Spinal cord (tissue), 10 donors: ENCODE data around the gene ACOXL. TPM values are rescaled to one million over a fixed set of nuclear protein-coding genes. Genes with fewer than 3 reads are reported as not detected.

Experiments used
- DNase-seq, 6 donors: peaks; one replicate each; pipeline versions ENCODE4 v3.0.0 to v3.0.0-alpha.2; 2013 to 2015; ENCODE audit warnings: low spot score in 6 of 6, low read depth in 4 of 6
- H3K27ac ChIP-seq: one replicate; pipeline ENCODE4 v1.5.1; 2013; ENCODE audit warnings: low read depth, low read length, control low read depth
- H3K27me3 ChIP-seq: one replicate; pipeline ENCODE4 v1.6.1; 2013; ENCODE audit warnings: low read length; ENCODE audit not compliant: control insufficient read depth, insufficient read depth
- H3K36me3 ChIP-seq: one replicate; pipeline ENCODE4 v1.6.1; 2013; ENCODE audit warnings: low read length; ENCODE audit not compliant: control insufficient read depth, insufficient read depth
- H3K4me1 ChIP-seq: one replicate; pipeline ENCODE4 v1.6.1; 2013; ENCODE audit warnings: low read length; ENCODE audit not compliant: control insufficient read depth, insufficient read depth
- H3K4me3 ChIP-seq: one replicate; pipeline ENCODE4 v1.5.1; 2013; ENCODE audit warnings: low read depth, low read length, control low read depth
- H3K9me3 ChIP-seq: one replicate; pipeline ENCODE4 v1.6.1; 2013; ENCODE audit warnings: low read length; ENCODE audit not compliant: control insufficient read depth, insufficient read depth
- WGBS: methylation state at CpG from one replicate; pipeline ENCODE4 v1.1.5; 2013; ENCODE audit warnings: missing lambda C conversion rate; ENCODE audit not compliant: insufficient coverage; 5-methylcytosine and 5-hydroxymethylcytosine counted together
- polyA plus RNA-seq, 2 donors: library from polyadenylated mRNA; unstranded; fragments of 120-200 nt; gene quantifications; one replicate each; pipeline ENCODE4 v1.2.1, GENCODE V29; 2013; ENCODE audit not compliant: insufficient read length in 2 of 2
- total RNA-seq, 2 donors: library from RNA; depleted of rRNA in 1 of 2; stranded (reverse); fragments of 120-200 nt in 1 of 2; fragments of >200 nt in 1 of 2; gene quantifications; one replicate each; pipeline versions ENCODE4 v1.2.3 to v1.2.4, GENCODE V29; 2013 to 2014
- donor health status: healthy.

Gene ACOXL
- total and polyA plus RNA-seq, 4 donors, result 0.06 to 0.45 (median 0.26) TPM

GRCh38 chr2:110941226-110941625 lies 208.9 kb downstream of the ACOXL start:
- no peak overlapping the region for H3K27ac ChIP-seq
- WGBS, result no CpG with 5 or more reads among the region's 2 CpGs
- DNase-seq, result no peak

DNA sequence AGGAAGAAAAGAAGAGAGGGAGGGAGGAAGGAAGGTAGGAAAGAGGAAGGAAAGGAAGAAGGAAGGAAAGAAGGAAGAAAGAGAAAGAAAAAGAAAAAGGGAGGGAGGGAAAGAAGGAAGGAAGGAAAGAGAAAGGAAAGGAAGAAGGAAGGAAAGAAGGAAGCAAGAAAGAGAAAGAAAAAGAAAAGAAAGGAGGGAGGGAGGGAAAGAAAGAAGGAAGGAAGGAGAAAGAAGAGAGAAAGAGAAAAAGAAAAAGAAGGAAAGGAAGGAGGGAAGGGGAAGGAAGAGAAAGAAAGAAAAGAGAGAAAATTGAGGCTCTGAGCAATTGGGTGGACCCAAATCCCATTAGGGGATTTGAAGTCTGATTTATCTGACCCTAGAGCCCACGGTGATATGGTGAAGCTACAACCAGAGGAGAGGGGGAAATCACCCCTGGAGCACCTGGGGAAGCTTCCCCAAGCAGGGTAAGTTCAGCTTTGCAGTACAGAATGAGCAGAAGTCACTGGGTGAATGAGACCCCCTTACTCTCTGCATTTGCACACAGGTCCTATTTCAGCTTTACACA lies 210.8 kb downstream of the ACOXL start:
- H3K4me1 ChIP-seq, result peaks cover 5% of the 10 kb centered on the region
- WGBS, result 58% methylated on average over 1 of the region's 1 CpG
- H3K27me3 ChIP-seq, result no peaks in the 10 kb centered on the region
- no peak for DNase-seq
- H3K9me3 ChIP-seq, result no peaks in the 10 kb centered on the region
- H3K36me3 ChIP-seq, result no peaks in the 10 kb centered on the region
- H3K27ac ChIP-seq, result no peak overlapping the region
- H3K4me3 ChIP-seq, result no peak overlapping the region

More at GRCh38 chr2:110941226-110941625, 208.9 kb downstream of the ACOXL start:
- Histone ChIP-seq H3K27me3 (no peaks in the 10 kb centered on the region), H3K9me3 (no peaks in the 10 kb centered on the region), H3K4me1 (no peaks in the 10 kb centered on the region), H3K36me3 (no peaks in the 10 kb centered on the region), H3K4me3 (no peak overlapping the region)

DNA sequence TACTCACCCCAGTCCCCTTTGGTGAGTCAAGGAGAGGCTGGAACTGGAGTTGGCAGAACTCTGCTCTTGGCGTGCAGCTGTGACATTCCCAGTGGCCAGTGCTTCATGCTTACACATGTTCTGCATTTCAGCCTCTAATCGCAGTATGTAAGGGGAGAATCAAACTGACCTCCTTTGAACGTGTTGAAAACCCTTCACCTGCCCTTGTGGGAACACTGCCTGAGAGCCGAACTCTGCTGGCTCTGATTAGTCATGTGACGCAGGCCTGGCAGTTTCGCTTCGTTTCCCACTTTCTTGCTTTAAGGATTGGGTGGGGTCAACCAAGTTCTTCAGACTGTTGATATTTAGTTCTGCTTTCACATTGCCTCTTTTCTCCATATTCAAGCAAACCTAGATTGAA lies 214.5 kb downstream of the ACOXL start:
- DNase-seq, result no peak
- no peaks in the 10 kb centered on the region for H3K27me3 ChIP-seq

GRCh38 chr2:110948027-110948674 lies 215.8 kb downstream of the ACOXL start:
- Histone ChIP-seq H3K27me3 (no peaks in the 10 kb centered on the region), H3K4me1 (peaks cover 5% of the 10 kb centered on the region), H3K9me3 (no peaks in the 10 kb centered on the region), H3K36me3 (no peaks in the 10 kb centered on the region), H3K27ac (no peak overlapping the region), H3K4me3 (no peak overlapping the region)
- DNase-seq, result peak in 4 of 6 donors; percentile 6 to 70 (median 23)
- 51% methylated on average over 9 of the region's 10 CpGs for WGBS

More for the DNA sequence above, 214.5 kb downstream of the ACOXL start:
- peaks cover 5% of the 10 kb centered on the region for H3K4me1 ChIP-seq
- no peaks in the 10 kb centered on the region for H3K36me3 ChIP-seq
- 77% methylated on average over 6 of the region's 7 CpGs for WGBS
- H3K4me3 ChIP-seq, result no peak overlapping the region
- H3K9me3 ChIP-seq, result no peaks in the 10 kb centered on the region
- no peak overlapping the region for H3K27ac ChIP-seq

- Histone ChIP-seq H3K4me3 (no peak overlapping the region), H3K27me3 (no peaks in the 10 kb centered on the region)
- no CpG with 5 or more reads among the region's 3 CpGs for WGBS
Observed at GRCh38 chr2:110950281-110950680, 217.9 kb downstream of the ACOXL start.

GRCh38 chr2:110955045-110955444 lies 222.7 kb downstream of the ACOXL start:
- Histone ChIP-seq H3K36me3 (no peaks in the 10 kb centered on the region), H3K4me1 (no peaks in the 10 kb centered on the region), H3K9me3 (no peaks in the 10 kb centered on the region), H3K27ac (no peak overlapping the region), H3K4me3 (no peak overlapping the region), H3K27me3 (no peaks in the 10 kb centered on the region)
- WGBS, result no CpG with 5 or more reads among the region's 2 CpGs
- peak in 1 of 6 donors; percentile 23 for DNase-seq

More at GRCh38 chr2:110950281-110950680, 217.9 kb downstream of the ACOXL start:
- peaks cover 5% of the 10 kb centered on the region for H3K4me1 ChIP-seq
- H3K36me3 ChIP-seq, result no peaks in the 10 kb centered on the region
- no peak overlapping the region for H3K27ac ChIP-seq
- DNase-seq, result no peak
- H3K9me3 ChIP-seq, result no peaks in the 10 kb centered on the region

DNA sequence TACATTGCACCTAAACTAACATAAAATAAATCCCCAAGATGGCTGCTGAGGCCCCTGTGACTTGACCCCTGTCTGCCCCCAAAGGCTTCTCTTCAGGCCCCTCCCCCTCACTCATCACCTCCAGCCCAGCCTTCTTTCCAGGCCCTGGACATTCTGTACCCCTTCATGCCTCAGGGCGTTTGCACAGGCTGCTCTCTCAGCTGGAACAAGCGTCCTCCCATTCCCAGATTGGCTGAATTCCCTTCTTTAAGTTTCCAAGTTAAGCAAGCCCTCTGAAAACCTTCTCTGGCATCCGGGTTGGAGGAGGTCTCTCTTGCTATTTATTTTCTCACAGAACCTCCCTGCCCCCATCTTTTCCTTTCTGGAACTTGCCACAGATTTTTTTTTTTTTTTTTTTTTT lies 223.2 kb downstream of the ACOXL start:
- no peak for DNase-seq
- H3K36me3 ChIP-seq, result no peaks in the 10 kb centered on the region
- 56% methylated on average over 1 of the region's 3 CpGs for WGBS
- H3K4me1 ChIP-seq, result no peaks in the 10 kb centered on the region
- H3K9me3 ChIP-seq, result no peaks in the 10 kb centered on the region
- no peak overlapping the region for H3K4me3 ChIP-seq
- no peak overlapping the region for H3K27ac ChIP-seq
- no peaks in the 10 kb centered on the region for H3K27me3 ChIP-seq

DNA sequence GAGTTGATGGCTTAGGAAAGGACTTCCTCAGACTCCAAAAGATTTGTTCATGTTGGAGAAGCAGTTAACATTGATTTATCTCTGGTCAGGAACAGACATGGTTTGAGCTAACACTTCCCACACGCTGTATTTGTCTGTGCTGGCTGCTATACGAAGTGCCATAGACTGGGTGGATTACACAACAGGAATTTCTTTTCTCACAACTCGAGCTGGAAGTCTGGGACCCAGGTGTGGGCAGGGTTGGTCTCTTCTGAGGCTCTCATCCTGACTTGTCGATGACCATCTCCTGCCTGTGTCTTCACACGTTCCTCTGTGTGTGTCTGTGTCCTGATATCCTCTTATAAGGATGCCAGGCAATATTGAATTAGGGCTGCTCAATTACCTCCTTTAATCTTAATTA lies 224.9 kb downstream of the ACOXL start:
- Histone ChIP-seq H3K27me3 (no peaks in the 10 kb centered on the region), H3K27ac (no peak overlapping the region), H3K4me1 (no peaks in the 10 kb centered on the region), H3K36me3 (no peaks in the 10 kb centered on the region), H3K9me3 (no peaks in the 10 kb centered on the region), H3K4me3 (no peak overlapping the region)
- no peak for DNase-seq
- WGBS, result 88% methylated on average over 2 of the region's 5 CpGs

- DNase-seq, result peak in 1 of 6 donors; percentile 27
- Histone ChIP-seq H3K9me3 (no peaks in the 10 kb centered on the region), H3K4me1 (no peaks in the 10 kb centered on the region), H3K27me3 (no peaks in the 10 kb centered on the region), H3K36me3 (no peaks in the 10 kb centered on the region), H3K27ac (no peak overlapping the region), H3K4me3 (no peak overlapping the region)
- 89% methylated on average over 6 of the region's 6 CpGs for WGBS
Observed at GRCh38 chr2:110958346-110959119, 226.2 kb downstream of the ACOXL start.
